Cardiac muscle cell (in vitro differentiated cells and primary cell): Measurements from ENCODE around the gene COL4A1. TPM values are rescaled to one million over a fixed set of nuclear protein-coding genes. Genes with fewer than 3 reads are reported as not detected.
A peak's percentile ranks its signal among the peaks of the same experiment; 100 is the strongest.

Experiments used
- DNase-seq, 2 donors: peaks; one replicate each; pipeline versions ENCODE4 v3.0.0 to v3.0.0-alpha.2; 2010 to 2017; ENCODE audit warnings: low read depth in 1 of 2, low spot score in 1 of 2
- H3K27ac ChIP-seq: fragments of 200-600 bp; sonication (generic); 2 replicates; pipeline ENCODE4 v1.5.1; 2016
- H3K27me3 ChIP-seq: fragments of 200-600 bp; sonication (generic); 2 replicates; pipeline ENCODE4 v1.6.0; 2016; ENCODE audit warnings: control low read depth
- H3K36me3 ChIP-seq: fragments of 200-600 bp; sonication (generic); 2 replicates; pipeline ENCODE4 v1.5.1; 2016; ENCODE audit warnings: control low read depth
- H3K4me1 ChIP-seq: fragments of 200-600 bp; sonication (generic); 2 replicates; pipeline ENCODE4 v1.8.1; 2017; ENCODE audit warnings: low read depth, mild to moderate bottlenecking, mixed run types
- H3K4me3 ChIP-seq: fragments of 200-600 bp; sonication (generic); 2 replicates; pipeline ENCODE4 v1.5.1; 2016; ENCODE audit warnings: mild to moderate bottlenecking
- H3K9me3 ChIP-seq: fragments of 200-600 bp; sonication (generic); 2 replicates; pipeline ENCODE4 v1.5.1; 2017; ENCODE audit warnings: low read depth, mild to moderate bottlenecking, control low read depth
- polyA plus RNA-seq: library from polyadenylated mRNA; unstranded; fragments of >200 nt; fragmentation: Nextera tagmentation; extraction: Ambion mirVana; gene quantifications from 2 replicates; pipeline ENCODE4 v1.2.1, GENCODE V29; 2016
- total RNA-seq: library from RNA; depleted of rRNA; stranded (reverse); fragments of >200 nt; gene quantifications from 2 replicates; pipeline ENCODE4 v1.2.3, GENCODE V29; 2016
- TF ChIP-seq, protein P1 (sequence below): IDR thresholded peaks from 2 replicates; pipeline ENCODE4 v1.5.1; 2012; ENCODE audit warnings: low read depth, mild to moderate bottlenecking, low read length

COL4A1 gene
- total and polyA plus RNA-seq, 2 experiments from 2014 or later: 73.9 to 171 TPM

DNA sequence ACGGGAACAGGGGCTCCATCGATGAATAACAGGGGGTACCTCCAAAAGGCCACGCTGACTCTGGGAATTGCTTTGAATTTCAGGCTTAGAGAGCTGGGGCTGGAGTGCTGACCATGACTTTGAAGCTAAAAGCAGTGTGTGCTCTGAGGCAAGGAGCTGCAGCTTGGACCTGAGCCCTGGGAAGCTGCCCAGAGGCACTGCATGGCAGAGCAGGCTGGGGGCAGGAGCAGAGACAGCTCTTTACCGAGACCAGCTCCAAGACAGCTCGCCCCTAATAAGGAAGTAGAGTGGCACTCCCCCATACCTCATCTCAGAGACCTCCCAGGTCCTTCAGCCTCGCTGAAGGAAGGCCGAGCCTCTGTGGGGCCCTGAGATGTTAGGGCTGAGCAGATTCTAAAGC, 200.2 kb downstream of the COL4A1 start:
- TF ChIP-seq, protein P1, sequence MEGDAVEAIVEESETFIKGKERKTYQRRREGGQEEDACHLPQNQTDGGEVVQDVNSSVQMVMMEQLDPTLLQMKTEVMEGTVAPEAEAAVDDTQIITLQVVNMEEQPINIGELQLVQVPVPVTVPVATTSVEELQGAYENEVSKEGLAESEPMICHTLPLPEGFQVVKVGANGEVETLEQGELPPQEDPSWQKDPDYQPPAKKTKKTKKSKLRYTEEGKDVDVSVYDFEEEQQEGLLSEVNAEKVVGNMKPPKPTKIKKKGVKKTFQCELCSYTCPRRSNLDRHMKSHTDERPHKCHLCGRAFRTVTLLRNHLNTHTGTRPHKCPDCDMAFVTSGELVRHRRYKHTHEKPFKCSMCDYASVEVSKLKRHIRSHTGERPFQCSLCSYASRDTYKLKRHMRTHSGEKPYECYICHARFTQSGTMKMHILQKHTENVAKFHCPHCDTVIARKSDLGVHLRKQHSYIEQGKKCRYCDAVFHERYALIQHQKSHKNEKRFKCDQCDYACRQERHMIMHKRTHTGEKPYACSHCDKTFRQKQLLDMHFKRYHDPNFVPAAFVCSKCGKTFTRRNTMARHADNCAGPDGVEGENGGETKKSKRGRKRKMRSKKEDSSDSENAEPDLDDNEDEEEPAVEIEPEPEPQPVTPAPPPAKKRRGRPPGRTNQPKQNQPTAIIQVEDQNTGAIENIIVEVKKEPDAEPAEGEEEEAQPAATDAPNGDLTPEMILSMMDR: no peak
- Histone ChIP-seq H3K9me3 (no peaks in the 10 kb centered on the region), H3K36me3 (no peaks in the 10 kb centered on the region), H3K27ac (no peak overlapping the region), H3K4me1 (peaks cover 5% of the 10 kb centered on the region), H3K27me3 (no peaks in the 10 kb centered on the region), H3K4me3 (no peak overlapping the region)
- peak in 1 of 2 donors; percentile 69 for DNase-seq

DNA sequence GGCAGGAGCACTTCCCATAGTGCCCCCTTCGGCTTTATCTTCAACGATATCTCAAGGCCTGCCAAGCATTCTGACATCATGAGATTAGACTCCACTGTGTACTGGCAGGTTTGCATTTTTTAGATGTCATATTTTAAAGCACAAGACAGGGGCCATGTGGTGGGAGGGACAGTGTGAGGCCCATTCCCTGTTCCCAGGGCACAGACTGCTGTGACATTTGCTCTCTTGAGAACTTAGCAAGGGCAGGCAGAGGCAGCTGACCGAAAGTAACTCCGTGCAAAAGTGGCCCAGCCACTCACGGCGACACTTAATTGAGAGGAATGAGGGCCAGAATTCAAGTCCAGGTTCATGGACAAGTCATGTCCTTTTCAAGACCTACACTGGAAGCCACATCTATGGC, 201.8 kb downstream of the COL4A1 start:
- TF ChIP-seq, protein P1: no peak
- Histone ChIP-seq H3K27ac (peak overlapping the region; percentile 18), H3K4me1 (peaks cover 5% of the 10 kb centered on the region), H3K36me3 (no peaks in the 10 kb centered on the region), H3K9me3 (no peaks in the 10 kb centered on the region), H3K4me3 (no peak overlapping the region), H3K27me3 (no peaks in the 10 kb centered on the region)
- DNase-seq: no peak

DNA sequence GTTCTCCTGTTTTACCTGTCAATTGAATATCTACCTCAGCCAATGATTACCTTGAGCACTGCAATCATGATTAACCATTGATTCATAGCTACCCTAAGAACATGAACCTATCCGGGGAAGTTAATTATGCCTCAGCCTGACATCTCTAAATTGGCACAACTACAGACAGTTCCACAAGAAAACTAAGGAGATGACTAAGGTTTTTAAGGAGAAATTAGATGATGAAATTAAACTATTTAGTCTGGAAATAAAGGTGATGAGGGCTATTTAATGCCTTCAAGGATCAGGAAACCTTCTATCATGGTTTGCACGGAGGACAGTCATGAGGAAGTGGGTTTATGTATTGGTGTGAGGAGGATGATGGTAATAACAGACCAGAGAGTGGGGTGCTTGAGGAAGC, 203.4 kb downstream of the COL4A1 start:
- peak in 1 of 2 donors; percentile 27 for DNase-seq
- no peaks in the 10 kb centered on the region for H3K27me3 ChIP-seq
- H3K4me1 ChIP-seq: no peaks in the 10 kb centered on the region
- H3K4me3 ChIP-seq: no peak overlapping the region
- H3K36me3 ChIP-seq: no peaks in the 10 kb centered on the region
- no peak overlapping the region for H3K27ac ChIP-seq
- H3K9me3 ChIP-seq: no peaks in the 10 kb centered on the region
- TF ChIP-seq, protein P1: no peak

DNA sequence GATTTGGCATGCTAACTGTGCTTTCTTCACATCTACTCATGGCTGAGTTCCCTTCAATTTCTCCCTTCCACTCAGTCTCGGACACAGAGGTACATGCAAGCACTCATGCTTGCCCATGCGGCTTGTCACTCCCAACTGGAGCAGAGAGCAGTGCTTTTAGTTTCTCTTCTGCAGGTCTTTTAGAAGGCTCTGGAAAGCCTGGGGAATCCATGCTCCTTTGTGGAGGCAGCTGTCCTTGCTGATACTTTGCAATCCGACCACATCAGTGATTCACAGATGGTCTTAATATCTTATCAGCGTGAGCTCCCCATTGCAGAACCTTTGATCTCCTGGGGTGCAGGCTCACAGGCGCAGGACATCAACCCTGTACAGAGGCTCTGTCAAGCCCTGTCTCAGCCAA, 203.9 kb downstream of the COL4A1 start:
- H3K4me3 ChIP-seq: no peak overlapping the region
- H3K4me1 ChIP-seq: no peaks in the 10 kb centered on the region
- TF ChIP-seq, protein P1: no peak
- no peak for DNase-seq
- no peaks in the 10 kb centered on the region for H3K36me3 ChIP-seq
- no peaks in the 10 kb centered on the region for H3K27me3 ChIP-seq
- no peak overlapping the region for H3K27ac ChIP-seq
- H3K9me3 ChIP-seq: no peaks in the 10 kb centered on the region

DNA sequence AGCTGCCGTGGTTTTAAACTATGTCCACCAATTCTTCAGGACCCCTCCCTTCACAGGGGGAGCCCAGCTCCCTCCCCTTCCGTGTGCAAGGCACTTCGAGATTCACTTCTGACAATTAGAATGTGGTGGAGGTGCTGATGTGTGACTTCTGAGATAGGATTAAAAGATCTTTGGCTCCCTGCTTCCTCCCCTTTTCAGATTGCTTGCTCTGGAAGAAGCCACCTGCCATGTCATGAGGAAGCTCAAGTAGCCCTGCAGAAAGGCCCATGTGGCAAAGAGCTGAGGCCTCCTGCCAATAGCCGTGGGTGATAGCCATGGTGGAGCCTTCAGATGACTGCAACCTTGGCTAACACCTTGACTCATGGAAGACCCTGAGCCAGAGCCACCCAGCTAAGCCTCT, 204.9 kb downstream of the COL4A1 start:
- TF ChIP-seq, protein P1: no peak
- H3K36me3 ChIP-seq: no peaks in the 10 kb centered on the region
- no peak for DNase-seq
- no peaks in the 10 kb centered on the region for H3K27me3 ChIP-seq
- no peak overlapping the region for H3K27ac ChIP-seq
- no peaks in the 10 kb centered on the region for H3K4me1 ChIP-seq
- H3K4me3 ChIP-seq: no peak overlapping the region
- H3K9me3 ChIP-seq: no peaks in the 10 kb centered on the region

DNA sequence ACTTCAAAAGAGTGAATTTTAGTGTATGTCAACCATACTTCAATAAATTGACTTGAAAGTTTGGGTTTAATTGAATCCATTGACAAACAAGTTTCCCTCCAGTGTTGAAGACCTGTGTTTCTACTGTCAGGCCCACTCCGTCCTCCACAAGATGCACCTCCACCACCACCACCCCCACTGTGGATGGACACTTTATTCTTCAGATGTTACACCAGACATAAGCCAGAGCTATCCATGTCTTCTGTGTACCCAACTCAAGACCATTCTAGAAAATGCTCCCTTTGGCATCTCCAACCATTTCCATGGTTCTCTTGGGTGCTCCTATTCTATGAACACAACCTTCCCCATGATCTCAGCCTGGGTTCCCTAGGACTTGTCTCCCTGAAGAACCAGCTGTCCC, 207.0 kb downstream of the COL4A1 start:
- H3K27ac ChIP-seq: no peak overlapping the region
- no peaks in the 10 kb centered on the region for H3K27me3 ChIP-seq
- no peaks in the 10 kb centered on the region for H3K4me1 ChIP-seq
- no peak overlapping the region for H3K4me3 ChIP-seq
- no peak for DNase-seq
- no peaks in the 10 kb centered on the region for H3K9me3 ChIP-seq
- H3K36me3 ChIP-seq: no peaks in the 10 kb centered on the region
- TF ChIP-seq, protein P1: no peak
